ENCODE measurements around the gene LAP3.

The LAP3 gene

DNA sequence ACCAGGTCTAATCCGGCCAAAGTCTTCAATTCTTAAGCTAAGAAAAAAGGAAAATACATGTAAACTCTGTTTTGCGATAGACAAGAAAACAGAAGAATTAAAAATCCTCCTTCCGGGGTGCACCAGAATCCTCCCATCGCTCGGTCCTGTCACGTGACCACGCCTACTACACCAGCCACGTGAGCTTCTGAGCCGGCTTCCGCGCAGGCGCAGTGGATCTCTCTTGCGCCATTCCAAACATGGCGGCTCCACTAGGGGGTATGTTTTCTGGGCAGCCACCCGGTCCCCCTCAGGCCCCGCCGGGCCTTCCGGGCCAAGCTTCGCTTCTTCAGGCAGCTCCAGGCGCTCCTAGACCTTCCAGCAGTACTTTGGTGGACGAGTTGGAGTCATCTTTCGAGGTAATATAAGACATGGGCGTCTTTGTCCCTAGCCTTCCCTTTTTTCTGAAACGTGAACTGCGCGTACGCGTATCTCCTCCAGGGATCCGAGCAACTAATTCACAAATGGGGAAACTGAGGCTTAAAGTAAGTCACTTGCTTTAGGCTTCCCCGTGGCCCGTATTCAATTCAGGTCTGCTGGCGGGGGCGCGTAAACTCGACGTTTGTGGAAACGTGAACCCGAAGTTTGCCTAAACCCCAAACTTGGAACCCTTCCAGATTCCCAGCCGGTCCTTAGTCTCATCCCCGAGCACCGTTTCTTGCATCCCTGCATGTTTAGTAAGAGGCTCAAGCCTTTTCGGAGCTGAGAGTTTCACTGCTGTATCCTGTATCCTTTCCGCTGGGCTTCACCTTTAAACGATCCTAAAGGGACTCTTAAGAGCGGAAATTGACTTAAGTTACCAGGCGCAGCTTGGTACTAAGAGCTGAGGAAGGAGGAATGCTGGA lies 37.7 kb downstream of the LAP3 start, which contains the start of gene MED28:
Gene MED28, plus strand, starts transcription at position 226 of the 884 bp plus-strand sequence. Its CDS starts 14 bp downstream, at position 240.
- DNase-seq = peak; percentile 61 to 96 (median 88)

DNA sequence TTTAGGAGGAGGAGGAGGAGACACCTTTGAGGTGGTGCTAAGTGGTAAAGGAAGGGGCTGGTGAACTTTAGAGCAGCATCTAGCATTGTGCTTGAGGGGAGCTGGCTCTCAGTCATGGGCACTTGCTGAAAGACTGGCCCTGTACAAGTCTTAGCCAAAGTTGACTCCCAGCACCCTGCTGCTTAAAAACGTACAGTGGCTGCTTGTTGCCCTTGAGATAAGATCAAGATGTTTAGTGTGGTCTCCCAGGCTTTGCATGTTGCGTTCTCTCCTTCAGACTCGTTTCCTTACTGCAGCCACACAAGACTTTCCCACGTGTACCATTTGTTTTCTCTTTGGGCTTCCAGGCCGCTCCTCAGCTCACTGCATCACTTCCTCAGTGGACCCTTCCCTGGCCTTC lies 39.3 kb downstream of the LAP3 start:
- no peak for DNase-seq

DNA sequence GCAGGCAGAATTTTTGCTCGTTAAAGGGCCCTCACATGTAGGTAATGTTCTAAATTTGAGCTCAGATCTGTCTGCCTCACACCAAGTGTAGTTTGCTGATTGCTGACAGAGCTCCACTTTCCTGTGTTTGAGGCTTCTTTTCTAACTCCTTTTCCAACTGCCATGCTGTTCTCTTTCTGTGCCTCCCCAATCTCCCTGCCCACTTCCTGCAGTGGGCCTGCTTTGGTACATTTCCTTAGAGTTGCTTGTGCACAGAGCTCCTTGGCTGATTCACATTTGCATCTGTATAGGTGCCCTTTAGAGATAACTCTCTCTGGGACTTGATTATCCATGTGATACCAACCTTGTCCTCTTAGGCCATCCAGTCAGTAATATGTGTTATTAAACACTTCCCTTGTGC lies 41.9 kb downstream of the LAP3 start:
- DNase-seq = no peak

- DNase-seq = peak in 1 of 51 donors; percentile 37
These were observed 42.6 kb downstream of the LAP3 start for GRCh38 chr4:17619416-17620105.

GRCh38 chr4:17623451-17624001 lies 46.5 kb downstream of the LAP3 start:
- no peak for DNase-seq

GRCh38 chr4:17624821-17625220 lies 47.8 kb downstream of the LAP3 start:
- no peak for DNase-seq

DNA sequence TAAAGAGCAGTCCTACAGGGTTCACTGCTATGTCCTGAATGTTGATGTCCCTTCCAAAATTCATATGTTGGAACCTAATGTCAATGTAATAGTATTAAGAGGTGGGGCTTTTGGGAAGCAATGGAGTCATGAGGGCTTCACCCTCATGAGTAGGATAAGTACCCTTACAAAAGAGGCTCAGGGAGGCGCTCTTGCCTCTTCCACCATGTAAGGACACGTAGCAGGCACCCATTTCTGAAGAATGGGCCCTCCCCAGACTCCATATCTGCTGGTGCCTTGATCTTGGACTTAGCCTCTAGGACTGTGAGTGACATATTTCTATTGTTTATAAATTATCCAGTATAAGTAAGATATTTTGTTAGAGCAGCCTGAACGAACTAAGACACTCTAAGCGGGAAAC lies 53.2 kb downstream of the LAP3 start:
- DNase-seq = no peak

DNA sequence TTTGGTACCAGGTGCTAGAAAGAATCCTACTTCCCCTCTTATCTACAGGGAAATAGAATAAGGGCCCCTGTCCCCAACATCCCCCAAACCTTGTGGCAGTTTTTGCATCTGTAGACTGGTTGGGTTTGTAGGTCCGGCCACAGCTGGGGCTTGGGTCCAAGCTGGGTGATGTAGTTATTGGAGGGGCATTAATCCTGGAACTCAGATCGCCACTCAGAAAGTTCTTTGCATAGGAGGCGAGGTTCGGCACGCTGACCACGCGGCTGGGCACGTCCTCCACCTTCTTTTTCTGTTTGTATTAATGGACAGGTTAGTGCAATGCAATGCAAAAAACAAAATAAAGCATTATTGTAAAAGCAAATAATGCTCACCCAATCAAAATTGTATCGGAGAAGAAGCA lies 56.6 kb downstream of the LAP3 start:
- no peak for DNase-seq

- DNase-seq = no peak
These were observed 58.1 kb downstream of the LAP3 start for GRCh38 chr4:17635056-17635455.

GRCh38 chr4:17636341-17636695 lies 59.3 kb downstream of the LAP3 start:
- peak in 5 of 51 donors; percentile 32 to 51 (median 37) for DNase-seq

- DNase-seq = peak; percentile 23 to 87 (median 62)
These were observed 60.0 kb downstream of the LAP3 start for GRCh38 chr4:17636696-17637622.

DNA sequence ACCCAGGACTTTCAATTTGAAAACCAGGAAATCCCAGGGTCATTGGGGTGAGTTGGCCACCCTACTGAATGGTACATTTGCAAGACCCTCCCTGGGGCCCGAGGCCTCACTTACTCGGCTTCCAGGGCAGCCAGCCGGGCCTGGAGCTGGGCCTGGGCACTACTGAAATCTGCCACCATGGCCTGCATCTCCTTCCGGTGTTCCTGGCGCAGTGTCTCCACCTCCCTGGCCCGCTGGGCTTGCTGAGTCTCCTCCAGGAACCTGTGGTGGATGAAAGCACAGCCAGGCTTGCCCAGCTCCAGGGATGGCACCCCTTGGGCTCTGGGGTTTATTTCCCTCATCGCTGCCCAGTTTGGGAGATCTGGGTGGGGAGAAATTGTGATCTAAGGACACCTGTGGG lies 62.1 kb downstream of the LAP3 start:
- no peak for DNase-seq

DNA sequence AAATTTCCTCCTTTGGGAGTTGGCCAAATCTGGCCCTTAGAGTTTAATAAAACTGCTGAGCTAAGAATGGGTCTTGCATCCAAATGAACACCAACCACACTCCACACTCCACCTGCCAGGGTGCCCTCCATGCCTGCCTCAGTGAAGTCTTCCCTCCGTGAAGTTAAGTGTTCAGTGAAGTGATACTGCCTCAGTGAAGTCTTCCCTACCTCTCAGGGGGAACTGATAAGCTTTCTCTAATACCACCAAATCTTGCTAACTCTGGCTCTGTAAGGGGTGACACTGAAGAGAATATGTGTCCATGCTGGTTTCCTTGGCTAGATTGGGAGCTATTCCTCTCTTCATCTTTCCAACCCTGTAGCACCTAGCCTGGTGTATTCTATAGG lies 65.4 kb downstream of the LAP3 start:
- no peak for DNase-seq

GRCh38 chr4:17646693-17647092 lies 69.7 kb downstream of the LAP3 start:
- no peak for DNase-seq

- no peak for DNase-seq
These were observed 70.3 kb downstream of the LAP3 start for GRCh38 chr4:17647176-17647806.

DNA sequence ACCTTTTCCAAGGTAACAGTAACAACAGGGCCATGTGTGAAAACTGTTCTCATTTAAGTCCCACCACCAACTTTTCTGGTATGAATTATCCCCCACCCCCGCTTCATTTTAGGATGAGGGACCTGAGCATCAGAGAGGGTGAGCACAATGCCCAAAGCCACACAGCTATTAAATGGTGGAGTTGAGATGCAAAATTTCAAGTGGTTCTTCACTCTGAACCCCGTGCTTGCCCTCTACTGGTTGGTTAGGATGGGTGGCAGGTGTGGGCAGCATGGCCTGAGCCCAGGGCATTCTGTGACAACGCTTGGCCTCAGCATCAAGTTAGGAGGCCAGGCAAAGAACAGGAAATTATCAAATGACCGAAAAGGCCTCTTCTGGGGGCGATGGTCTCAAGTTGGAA lies 70.9 kb downstream of the LAP3 start:
- no peak for DNase-seq

DNA sequence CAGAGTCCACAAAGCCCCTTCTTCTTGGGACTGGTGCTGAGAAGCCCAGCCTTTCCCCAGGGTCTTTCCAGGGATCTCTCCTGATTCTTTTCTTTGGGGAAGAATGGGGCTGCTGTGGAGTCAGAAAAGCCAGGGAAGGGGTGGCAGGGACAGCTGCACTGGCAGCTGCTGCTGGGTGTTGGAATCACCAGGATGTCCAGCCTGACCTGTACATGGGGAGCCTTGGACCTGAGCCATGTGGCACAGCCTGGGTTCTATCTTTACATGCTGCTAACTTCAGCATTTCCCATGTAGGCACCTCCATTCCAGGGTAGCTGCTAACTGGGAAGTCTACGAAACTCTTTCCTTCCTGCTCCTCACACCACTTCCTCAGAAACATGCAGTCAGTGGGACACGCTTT lies 73.4 kb downstream of the LAP3 start:
- no peak for DNase-seq

GRCh38 chr4:17654701-17655100 lies 77.7 kb downstream of the LAP3 start:
- DNase-seq = no peak

GRCh38 chr4:17657090-17657489 lies 80.1 kb downstream of the LAP3 start:
- no peak for DNase-seq
